ENCODE data around the gene HORMAD2. TPM values are rescaled to one million over a fixed set of nuclear protein-coding genes. Genes with fewer than 3 reads are reported as not detected.

HORMAD2 gene
- total RNA-seq (2014; rRNA removed) (not detected in 2 replicates), Bru-seq, nascent RNA (percentile 10 among the genes with signal in this experiment), BruChase-seq, experiment 1, labeled RNA remaining after a 6-hour chase (percentile 19 among the genes with signal in this experiment), BruChase-seq, experiment 2, labeled RNA remaining after a 2-hour chase (percentile 24 among the genes with signal in this experiment)
- long read RNA-seq = 0 reads

- no peak within 1 kb of the TSS for H2AFZ ChIP-seq (ENCODE audit: low read length)
- H4K20me1 ChIP-seq (ENCODE audit: low read length) = no peaks in the 10 kb centered on the region
- no peak within 1 kb of the TSS for H3K4me3 ChIP-seq (ENCODE audit: low read length)
- DNase-seq = no peak
- H3K4me1 ChIP-seq (ENCODE audit: insufficient read depth, low read length) = no peaks in the 10 kb centered on the region
- no peak within 1 kb of the TSS for H3K27ac ChIP-seq (ENCODE audit: low read length)
- H3K9ac ChIP-seq (ENCODE audit: low read length) = no peak within 1 kb of the TSS
- H3K79me2 ChIP-seq (ENCODE audit: low read length) = no peaks in the 10 kb centered on the region
- H3K9me2 ChIP-seq (replicated peaks; ENCODE audit: low read length) = no peaks in the 10 kb centered on the region
- no peaks in the 10 kb centered on the region for H3K36me3 ChIP-seq (ENCODE audit: low read depth, low read length)
- intact Hi-C loops (cut with micrococcal nuclease) = no loop called here
- no peaks in the 10 kb centered on the region for H3K9me3 ChIP-seq (ENCODE audit: low read length)
- no peak for ATAC-seq
- ChIA-PET CTCF (interaction anchor here (0.7 kb wide), 1 partner anchor 478 kb away, joined by 4 read pairs; no protein-coding TSS in a partner anchor), POLR2A (ENCODE audit: unreplicated experiment) (no interaction called here)
- H3K27me3 ChIP-seq (ENCODE audit: low read length) = peaks cover 10% of the 10 kb centered on the region
- BruUV-seq (replicated peaks) = no TSS peak
- TF ChIP-seq EZH2phosphoT487 (IDR thresholded peaks at IDR 0.05; ENCODE audit: borderline replicate concordance, low read length) = no peak
- no peak for TF ChIP-seq CTCF (conservative IDR thresholded peaks at IDR 0.05; ENCODE audit: low read depth, low read length)
- TF ChIP-seq EZH2 (IDR thresholded peaks at IDR 0.05; ENCODE audit: low read length, unreplicated experiment) = no peak
- no peak within 1 kb of the TSS for H3K4me2 ChIP-seq (ENCODE audit: low read length)
- H3F3A ChIP-seq (ENCODE audit: low read length, unreplicated experiment) = no peaks in the 10 kb centered on the region
Observed at GRCh38 chr22:30079952-30080533, at the start of gene HORMAD2. Gene HORMAD2 (plus strand): TSS chr22:30080464. CDS start chr22:30093953, 13,489 bp downstream.

GRCh38 chr22:30031328-30031727, 48.9 kb upstream of the HORMAD2 start:
- CTCF ChIA-PET = no interaction called here
- Histone ChIP-seq H3K36me3 (ENCODE audit: low read depth, low read length) (no peaks in the 10 kb centered on the region), H3F3A (ENCODE audit: low read length, unreplicated experiment) (no peaks in the 10 kb centered on the region), H3K27me3 (ENCODE audit: low read length) (no peaks in the 10 kb centered on the region), H3K9me3 (ENCODE audit: low read length) (no peaks in the 10 kb centered on the region), H3K9ac (ENCODE audit: low read length) (no peak overlapping the region), H3K9me2 (replicated peaks; ENCODE audit: low read length) (no peaks in the 10 kb centered on the region), H3K27ac (ENCODE audit: low read length) (no peak overlapping the region), H4K20me1 (ENCODE audit: low read length) (no peaks in the 10 kb centered on the region), H3K4me2 (ENCODE audit: low read length) (no peak overlapping the region), H3K4me1 (ENCODE audit: insufficient read depth, low read length) (peaks cover 8% of the 10 kb centered on the region), H3K79me2 (ENCODE audit: low read length) (no peaks in the 10 kb centered on the region), H2AFZ (ENCODE audit: low read length) (no peak overlapping the region), H3K4me3 (ENCODE audit: low read length) (no peak overlapping the region)
- TF ChIP-seq EZH2phosphoT487 (IDR thresholded peaks at IDR 0.05; ENCODE audit: borderline replicate concordance, low read length) = no peak
- TF ChIP-seq CTCF (conservative IDR thresholded peaks at IDR 0.05; ENCODE audit: low read depth, low read length) = no peak
- TF ChIP-seq EZH2 (IDR thresholded peaks at IDR 0.05; ENCODE audit: low read length, unreplicated experiment) = no peak
- ATAC-seq = no peak
- POLR2A ChIA-PET (ENCODE audit: unreplicated experiment) = no interaction called here
- intact Hi-C loops (cut with micrococcal nuclease) = no loop called here
- no peak for DNase-seq
- no TSS peak for BruUV-seq (replicated peaks)

- POLR2A ChIA-PET (ENCODE audit: unreplicated experiment) = no interaction called here
Observed at GRCh38 chr22:30031764-30032455, 48.4 kb upstream of the HORMAD2 start.

More at GRCh38 chr22:30031764-30032455, 48.4 kb upstream of the HORMAD2 start:
- DNase-seq (no peak), ATAC-seq (no peak)
- Histone ChIP-seq H3K36me3 (ENCODE audit: low read depth, low read length) (no peaks in the 10 kb centered on the region), H3K4me2 (ENCODE audit: low read length) (no peak overlapping the region), H3K79me2 (ENCODE audit: low read length) (no peaks in the 10 kb centered on the region), H3F3A (ENCODE audit: low read length, unreplicated experiment) (no peaks in the 10 kb centered on the region), H3K4me1 (ENCODE audit: insufficient read depth, low read length) (peaks cover 9% of the 10 kb centered on the region), H3K27ac (ENCODE audit: low read length) (no peak overlapping the region), H3K4me3 (ENCODE audit: low read length) (no peak overlapping the region), H3K9me3 (ENCODE audit: low read length) (no peaks in the 10 kb centered on the region), H3K9me2 (replicated peaks; ENCODE audit: low read length) (no peaks in the 10 kb centered on the region), H3K9ac (ENCODE audit: low read length) (no peak overlapping the region), H4K20me1 (ENCODE audit: low read length) (no peaks in the 10 kb centered on the region), H3K27me3 (ENCODE audit: low read length) (no peaks in the 10 kb centered on the region), H2AFZ (ENCODE audit: low read length) (no peak overlapping the region)
- no TSS peak for BruUV-seq (replicated peaks)
- intact Hi-C loops (cut with micrococcal nuclease) = no loop called here
- no peak for TF ChIP-seq EZH2phosphoT487 (IDR thresholded peaks at IDR 0.05; ENCODE audit: borderline replicate concordance, low read length)
- TF ChIP-seq EZH2 (IDR thresholded peaks at IDR 0.05; ENCODE audit: low read length, unreplicated experiment) = no peak
- no peak for TF ChIP-seq CTCF (conservative IDR thresholded peaks at IDR 0.05; ENCODE audit: low read depth, low read length)
- CTCF ChIA-PET = no interaction called here

Data from PC-3 (cell line).